Cerebellar cortex (tissue), 1 donor: ENCODE data around the gene OR51I2.

Experiments used
- DNase-seq: peaks from one replicate; pipeline ENCODE4 v3.0.0-alpha.2; 2015; ENCODE audit warnings: low spot score

The OR51I2 gene, protein sequence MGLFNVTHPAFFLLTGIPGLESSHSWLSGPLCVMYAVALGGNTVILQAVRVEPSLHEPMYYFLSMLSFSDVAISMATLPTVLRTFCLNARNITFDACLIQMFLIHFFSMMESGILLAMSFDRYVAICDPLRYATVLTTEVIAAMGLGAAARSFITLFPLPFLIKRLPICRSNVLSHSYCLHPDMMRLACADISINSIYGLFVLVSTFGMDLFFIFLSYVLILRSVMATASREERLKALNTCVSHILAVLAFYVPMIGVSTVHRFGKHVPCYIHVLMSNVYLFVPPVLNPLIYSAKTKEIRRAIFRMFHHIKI

DNA sequence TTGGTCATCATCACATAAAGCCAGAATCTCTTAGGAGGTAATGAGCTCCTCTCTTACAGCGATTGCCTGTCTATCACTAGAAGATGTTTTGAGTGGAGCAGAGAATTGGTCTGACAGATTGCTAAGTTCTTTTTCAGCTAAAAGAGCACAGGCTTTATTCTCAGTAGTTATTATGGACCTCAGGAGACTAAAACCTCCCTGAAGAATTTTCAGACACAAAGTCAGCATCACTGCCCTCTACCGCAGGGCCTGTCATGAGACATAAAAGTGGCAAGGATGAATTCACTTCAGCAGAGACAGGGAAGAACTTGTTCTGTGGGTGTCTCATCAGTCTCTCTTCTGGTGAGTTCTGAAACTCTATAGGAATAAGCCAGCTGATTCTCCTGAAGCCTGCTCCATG, at the start of gene OR51I2:
Gene OR51I2 (plus strand): TSS at position 301 of the 400 bp plus-strand sequence. CDS start 4,166 bp downstream, outside the sequence.
- DNase-seq = no peak

DNA sequence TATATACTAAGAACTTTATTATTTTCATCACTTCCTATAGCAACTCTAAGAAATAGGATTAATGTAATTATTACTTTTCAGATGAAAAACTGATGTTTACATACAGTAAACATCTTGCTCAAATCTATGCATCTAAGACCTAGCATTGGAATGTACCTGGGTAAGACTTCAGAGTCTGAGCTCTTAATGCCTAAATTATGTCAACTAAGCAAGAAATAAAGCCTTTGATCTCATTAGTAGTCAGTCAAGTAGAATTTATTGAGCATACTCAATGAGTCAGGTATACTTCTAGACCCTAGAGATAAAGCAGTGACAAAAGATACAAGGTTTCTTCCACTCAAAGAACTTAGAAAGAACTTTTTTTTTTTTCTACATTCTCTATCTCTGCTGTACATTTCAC, 44.0 kb upstream of the OR51I2 start:
- no peak for DNase-seq

DNA sequence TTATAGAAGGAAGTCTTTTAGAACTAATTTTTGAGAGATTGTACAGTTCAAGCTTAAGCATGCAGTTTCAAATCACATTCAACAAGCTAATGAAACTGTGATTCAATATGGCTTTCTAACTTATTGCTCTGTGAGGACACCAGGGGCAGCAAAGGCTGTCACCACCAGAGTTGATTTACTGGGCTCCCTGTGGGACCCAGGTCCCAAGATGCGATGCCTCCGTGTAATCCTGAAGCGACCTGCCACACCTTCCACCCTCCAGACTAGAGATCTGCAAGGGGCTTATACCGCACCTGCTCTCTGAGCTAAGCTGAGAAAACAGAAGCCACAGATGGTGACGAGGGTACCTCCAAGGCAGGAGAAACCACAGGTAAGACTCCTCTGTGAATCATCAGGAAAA, 28.1 kb upstream of the OR51I2 start:
- DNase-seq = no peak

DNA sequence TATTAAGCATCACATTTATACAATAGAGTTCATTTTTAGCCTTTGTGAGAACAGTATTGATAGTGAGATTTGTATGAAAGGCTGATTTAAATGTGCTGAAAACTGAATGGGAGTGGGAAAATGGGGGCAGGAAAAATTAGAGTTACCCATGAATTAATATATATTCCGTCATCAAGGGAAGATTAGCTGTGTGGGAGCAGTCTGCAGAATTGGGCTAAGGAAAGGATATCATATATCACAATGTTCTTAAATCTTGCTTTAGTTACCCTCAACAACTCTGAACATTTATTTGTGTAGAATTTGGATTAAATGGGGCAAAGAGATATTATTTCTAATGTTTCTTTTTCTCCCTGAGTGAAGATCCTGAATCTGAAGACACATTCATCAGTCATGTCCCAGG, 27.3 kb upstream of the OR51I2 start, which contains the start of gene OR51Q1:
Gene OR51Q1 (plus strand): TSS at position 301 of the 400 bp plus-strand sequence. CDS start 90 bp downstream, at position 391.
- no peak for DNase-seq

DNA sequence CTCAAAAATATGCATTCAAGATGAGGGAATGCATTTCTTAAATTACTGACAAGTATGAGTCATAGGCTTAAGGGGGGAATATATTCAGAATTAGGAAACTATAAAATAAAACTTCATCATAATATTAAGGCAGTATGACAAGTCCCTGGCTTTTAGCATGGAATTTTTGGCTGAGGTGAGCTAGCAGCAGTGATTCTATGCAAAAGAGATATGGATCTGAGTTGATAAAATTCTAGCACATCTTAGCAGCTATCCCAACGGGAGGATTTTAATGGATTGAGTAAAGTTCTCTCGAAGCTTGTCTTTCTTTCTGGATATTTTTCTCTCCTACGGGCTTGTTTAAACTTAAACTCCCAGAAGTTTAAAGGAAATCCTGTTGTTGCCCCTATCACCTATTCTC, 26.0 kb upstream of the OR51I2 start:
- no peak for DNase-seq

DNA sequence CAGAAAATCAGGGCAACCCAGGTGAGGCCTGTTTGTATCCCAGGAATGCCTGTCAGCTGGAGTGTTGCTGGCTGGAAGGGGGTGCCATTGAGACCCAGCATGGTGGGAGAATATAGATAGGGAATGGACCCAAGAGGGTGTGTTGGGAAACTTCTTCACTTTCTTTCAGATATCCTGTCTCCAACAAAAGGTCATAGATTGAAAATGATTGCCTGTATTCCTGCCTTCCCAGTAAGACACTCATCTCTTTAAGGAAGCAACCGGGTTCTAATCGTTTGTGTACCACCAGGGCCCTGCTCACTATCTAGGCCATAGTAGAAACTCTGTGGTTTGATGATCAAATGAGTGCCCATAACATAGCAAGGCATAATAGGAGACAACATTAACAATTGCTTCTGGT, 7.7 kb upstream of the OR51I2 start, which contains the start of gene OR51I1:
Gene OR51I1 (minus strand): TSS at position 101 of the 400 bp plus-strand sequence. CDS start 0 bp downstream, at position 101.
- DNase-seq = no peak

DNA sequence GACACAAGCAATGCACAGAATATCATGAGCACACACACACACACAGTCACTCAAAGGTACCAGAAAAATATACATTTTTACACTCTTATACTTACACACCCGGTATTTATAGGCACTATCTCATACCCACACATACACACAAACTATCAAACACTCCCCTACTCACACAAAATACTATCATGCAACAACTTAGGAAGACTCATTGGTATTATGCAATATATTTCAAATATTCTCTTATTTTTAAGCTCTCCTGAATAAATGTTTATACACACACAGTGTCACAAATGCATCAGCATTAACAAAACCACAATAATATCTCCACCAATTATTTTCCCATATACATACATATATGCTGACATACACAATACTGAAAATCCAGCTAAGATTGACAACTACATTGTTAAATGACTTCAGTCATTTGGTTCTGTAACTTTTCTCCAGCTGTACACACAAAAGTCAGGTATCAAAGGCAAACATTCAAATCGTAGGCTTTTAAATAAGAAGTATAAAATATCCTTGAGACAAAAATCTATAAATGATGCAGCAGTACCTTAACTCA, 5.2 kb upstream of the OR51I2 start:
- DNase-seq = no peak

DNA sequence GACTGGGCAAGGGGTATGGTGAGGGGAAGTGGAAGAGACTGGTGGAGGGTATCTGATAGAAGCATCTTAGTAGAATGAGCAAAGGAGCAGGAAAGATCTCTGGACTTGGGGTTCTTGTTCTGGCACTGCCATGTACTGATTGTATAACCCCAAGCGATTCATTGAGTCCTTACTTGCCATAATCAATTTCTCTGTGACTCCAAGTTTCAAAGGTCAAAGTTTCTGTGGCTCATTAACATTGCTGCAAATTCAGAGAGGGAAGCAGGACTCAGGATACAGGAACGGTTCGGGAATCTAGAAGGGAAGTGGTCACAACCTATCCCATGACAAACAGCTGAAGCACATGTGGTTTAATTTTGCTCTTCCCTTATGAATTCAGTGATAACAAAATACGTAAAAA, 309 bp downstream of the OR51I2 start:
- no peak for DNase-seq

DNA sequence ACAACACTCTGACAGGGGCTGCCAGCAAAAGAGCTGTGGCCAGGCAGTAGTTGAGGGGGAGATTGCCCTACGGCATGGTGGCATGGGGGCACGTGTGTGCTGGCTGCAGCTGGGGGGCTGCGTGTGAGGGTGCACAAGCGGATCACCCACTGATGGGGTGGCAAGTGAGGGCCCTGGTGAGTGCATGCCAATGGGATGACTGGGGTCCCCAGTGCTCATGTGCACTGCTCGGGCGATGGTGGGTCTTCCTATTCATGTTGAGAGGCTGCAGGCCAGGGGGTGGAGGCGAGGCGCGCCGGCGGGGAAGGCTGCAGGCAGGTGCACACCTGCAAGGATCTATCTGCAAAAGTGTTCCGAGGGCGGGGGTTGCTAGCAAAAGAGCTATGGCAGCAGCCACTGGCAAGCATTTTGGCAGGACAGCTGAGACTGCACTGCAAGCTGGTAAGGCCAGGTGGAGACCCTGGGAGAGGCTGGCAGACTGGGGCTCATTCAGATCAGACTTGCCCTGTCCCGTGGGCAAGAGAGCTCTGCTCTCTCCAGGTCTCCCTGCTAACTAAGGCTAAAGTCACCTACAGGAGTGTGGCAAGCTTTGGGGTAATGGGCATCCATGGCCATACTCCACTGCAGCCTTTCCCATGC, 12.0 kb downstream of the OR51I2 start:
- no peak for DNase-seq

DNA sequence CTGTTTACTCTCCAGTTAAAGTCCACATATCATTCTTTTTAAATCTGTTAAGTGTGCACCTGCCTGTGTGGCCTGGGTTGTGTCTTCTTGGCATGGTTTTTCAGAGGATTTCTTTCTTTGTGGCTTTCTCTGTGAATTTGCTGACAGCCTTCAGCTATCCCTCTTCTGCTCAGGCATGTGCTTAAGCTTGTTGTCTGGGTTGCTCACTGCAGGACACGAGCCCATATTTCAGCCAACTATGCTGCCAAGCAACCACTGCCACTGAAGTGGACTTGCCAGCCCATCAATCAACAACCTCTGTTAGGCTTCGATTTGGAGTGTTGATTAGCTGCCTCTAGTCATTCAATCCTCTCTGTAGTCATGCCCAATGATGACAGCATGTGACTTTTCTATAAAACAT, 18.4 kb downstream of the OR51I2 start:
- DNase-seq = no peak

DNA sequence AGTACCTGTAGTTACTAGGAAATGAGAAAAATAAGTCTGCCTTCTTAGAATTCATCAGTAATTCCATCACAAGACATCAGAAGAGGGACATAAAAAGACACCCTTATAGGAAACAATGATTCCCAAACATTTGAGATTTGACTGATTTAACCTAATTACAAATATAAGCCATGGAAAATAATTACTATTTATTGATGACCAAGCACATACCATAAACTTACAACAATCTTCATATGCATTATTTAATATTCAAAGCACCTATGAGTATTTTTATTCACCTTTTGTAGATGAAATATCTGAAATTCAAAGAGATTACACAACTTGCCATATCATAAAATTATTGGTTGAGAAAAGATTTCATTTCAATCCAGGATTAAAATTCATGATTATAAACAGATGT, 24.8 kb downstream of the OR51I2 start:
- DNase-seq = no peak

DNA sequence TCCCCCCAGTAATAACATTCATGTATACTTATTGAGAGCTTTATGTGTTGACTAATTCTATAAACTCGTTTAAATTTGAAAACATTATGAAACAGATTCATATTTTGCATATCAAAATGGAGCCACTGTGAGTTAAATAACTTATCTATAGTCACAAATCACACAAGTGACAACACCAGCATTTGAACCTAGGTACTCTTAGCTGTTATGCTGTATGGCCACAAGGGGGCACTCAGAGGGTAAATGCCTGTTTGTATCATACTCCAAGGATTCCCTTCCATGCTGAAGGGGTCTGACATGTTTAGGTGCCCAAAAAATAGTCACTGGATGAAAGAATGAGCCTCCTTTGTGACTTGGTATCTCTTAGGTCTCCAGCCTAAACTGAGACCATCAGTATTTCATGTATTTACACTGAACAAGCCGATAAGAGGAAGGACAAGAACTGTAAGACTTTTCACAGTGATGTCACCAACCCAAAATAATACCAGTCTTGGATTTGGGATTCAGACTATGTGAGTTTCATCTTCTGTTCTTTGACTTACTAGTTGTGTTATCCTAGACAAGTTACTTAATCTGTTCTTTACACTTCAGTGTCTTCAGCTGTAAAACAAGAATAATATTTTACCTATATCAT, 27.2 kb downstream of the OR51I2 start:
- peak; percentile 29 for DNase-seq

DNA sequence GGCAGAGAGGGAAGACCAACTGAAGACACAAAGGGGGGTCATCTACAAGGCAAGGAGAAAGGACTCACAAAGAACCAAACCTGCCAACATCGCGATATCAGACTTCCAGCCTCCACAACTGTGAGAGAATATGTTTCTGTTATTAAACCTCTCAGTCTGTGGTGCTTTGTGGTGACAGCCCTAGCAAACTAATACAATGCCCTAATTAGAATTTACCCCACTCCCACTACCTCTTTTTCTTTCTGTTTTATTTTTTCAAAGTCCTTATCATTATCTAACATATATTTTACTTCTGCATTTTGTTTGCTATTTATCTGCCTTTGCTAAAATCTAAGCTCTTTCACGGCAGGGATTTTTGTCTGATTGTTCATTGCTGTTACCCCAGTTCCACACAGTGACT, 36.9 kb downstream of the OR51I2 start:
- DNase-seq = no peak

DNA sequence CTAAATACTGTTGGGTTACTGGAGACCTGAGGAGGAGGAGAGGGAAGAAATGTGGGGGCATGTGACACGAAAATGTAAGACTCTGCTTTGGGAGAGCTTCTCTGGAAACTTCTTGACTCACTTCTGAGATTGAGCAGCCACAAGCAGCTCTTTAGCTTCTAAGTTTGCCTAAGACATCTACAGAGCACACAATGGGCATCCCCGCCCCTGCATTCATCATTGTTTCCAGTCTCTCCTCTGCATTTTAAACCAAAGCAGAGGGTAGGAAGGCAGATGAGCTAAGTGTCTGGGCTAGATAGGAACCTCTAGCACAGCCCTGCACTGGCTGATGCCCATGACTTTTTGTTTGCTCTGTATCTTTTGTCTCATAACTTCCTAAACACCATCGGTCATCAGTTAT, 37.3 kb downstream of the OR51I2 start:
- no peak for DNase-seq

DNA sequence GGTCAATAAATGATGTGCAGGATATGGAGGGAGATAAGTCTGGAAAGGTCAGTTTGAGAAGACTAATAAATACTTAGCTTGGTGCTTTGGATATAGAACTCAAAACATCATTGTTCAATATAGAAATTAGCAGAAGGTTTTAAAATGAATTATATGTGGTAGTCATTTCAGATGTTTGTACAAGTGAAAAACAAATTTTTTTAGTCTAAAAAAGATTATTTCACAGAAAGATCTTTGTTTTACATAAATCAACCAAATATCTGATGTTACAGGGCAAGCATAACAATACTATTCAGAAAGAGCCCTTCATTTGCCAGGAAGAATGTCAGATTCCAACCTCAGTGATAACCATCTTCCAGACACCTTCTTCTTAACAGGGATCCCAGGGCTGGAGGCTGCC, 39.3 kb downstream of the OR51I2 start, which contains the start of gene OR52D1:
Gene OR52D1 (plus strand): TSS at position 301 of the 400 bp plus-strand sequence. CDS start 22 bp downstream, at position 323.
- no peak for DNase-seq

DNA sequence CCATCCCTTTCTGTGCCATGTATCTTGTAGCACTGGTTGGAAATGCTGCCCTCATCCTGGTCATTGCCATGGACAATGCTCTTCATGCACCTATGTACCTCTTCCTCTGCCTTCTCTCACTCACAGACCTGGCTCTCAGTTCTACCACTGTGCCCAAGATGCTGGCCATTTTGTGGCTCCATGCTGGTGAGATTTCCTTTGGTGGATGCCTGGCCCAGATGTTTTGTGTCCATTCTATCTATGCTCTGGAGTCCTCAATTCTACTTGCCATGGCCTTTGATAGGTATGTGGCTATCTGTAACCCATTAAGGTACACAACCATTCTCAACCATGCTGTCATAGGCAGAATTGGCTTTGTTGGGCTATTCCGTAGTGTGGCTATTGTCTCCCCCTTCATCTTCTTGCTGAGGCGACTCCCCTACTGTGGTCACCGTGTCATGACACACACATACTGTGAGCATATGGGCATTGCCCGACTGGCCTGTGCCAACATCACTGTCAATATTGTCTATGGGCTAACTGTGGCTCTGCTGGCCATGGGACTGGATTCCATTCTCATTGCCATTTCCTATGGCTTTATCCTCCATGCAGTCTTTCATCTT, 39.8 kb downstream of the OR51I2 start:
- DNase-seq = no peak

DNA sequence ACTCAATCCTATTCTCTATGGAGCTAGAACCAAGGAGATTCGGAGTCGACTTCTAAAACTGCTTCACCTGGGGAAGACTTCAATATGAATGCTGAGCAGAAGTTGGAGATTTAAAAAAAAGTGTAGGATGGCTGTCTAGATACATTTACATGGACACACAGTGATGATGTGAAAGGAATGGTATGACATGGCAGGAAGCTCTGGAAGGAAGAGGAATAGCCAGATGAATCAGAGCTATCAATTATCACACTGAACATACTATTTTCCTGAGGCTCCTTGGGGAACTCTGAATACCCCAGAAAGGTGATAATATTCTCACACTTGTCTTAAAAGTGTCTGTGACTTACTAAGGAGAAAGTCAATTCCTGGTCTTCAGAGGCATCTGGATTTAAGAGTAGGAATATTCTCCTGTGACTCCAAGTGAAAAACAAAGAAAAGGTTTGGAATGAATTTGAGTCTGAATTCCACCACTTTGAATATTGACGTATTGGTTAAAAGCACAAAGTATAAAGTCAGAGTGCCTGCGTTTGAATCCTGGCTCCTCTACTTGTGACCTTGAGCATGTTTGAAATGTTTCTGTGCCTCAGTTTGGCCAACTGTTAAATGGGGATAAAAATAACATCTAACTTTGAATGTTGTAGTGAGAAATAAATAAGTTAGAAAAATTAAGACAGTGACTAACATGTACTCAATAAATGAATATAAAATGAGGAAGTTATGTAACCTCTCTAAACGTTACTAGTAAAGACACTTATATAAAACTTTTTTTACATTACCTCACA, 40.6 kb downstream of the OR51I2 start:
- DNase-seq = no peak

DNA sequence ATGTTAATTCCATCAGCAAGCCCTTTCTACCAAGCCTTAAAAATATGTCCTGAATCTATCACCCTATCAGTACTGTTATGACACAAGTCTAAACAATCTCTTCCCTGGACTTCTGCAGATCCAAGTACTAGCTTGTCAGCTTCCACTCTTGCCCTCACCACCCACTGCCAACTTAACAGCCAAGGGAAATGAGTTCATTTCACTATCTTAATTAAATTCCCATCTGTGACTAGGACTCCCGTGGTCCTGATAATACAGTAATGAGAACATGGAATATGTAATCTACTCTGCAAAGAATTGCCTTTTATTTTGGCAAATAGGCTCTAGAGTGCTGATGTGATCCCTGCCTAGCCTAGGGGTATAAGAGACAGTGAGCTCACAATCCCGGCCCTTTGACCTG, 50.5 kb downstream of the OR51I2 start:
- DNase-seq = peak; percentile 77

DNA sequence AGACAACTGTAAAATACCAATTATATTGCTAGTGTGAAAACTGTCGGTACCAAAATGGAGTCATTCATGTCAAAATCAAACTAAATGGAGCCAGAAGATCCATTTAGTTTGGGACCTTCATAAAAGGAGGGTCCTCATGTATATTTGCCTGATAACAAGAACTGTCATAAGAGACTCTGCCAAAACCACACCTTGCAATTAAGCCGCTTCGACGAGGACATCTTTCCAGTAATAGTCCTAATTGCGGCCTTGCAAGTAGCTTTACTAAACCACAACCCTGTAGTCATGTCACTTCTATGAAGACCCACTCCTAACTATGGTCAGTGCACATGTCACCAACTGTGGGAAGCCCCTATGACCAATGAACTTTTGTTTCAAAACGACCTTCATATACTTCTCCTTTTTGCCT, 51.3 kb downstream of the OR51I2 start:
- no peak for DNase-seq

DNA sequence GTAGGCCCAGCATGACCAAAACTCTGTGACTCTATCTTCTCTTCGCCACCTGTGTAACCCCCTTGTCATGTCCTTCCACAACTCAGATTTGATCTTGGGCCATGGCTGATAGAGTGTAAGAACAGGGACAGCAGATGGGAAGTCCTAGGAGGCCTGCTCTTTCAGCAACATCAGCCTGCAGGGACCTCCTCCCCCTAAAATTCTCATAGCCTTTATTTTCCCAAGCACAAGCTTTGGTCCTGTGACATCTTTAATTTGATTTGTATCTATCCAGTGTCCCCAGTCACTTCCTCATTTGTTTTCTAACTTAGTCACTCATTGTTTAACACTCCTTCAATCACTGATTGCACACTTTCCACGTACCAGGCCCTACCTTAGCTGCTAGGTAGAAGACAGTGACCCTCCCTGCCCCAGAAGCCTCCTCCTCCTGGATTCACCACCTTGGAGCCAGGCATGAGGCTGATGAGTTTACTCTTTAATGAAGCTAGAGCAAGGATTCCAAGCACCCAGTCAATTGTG, 55.3 kb downstream of the OR51I2 start:
- DNase-seq = no peak
